ENCODE measurements around the gene NSG1. TPM values are rescaled to one million over a fixed set of nuclear protein-coding genes. Genes with fewer than 3 reads are reported as not detected.

The NSG1 gene
- total and polyA plus RNA-seq, 2 of the 8 experiments (the other 6 are each of a cell fraction or from before 2014, with no cell fraction given): 35.7 to 61.4 TPM

- TF ChIP-seq HDAC6 (IDR thresholded peaks at IDR 0.05; ENCODE audit: low read depth, low read length): no peak
- no peak for TF ChIP-seq KDM4A (IDR thresholded peaks at IDR 0.05; ENCODE audit: low read depth, low read length, severe bottlenecking)
- no peak for TF ChIP-seq RNF2 (IDR thresholded peaks at IDR 0.05; ENCODE audit: borderline replicate concordance, low read depth, low read length, missing control alignments, poor library complexity, severe bottlenecking)
These were observed 43.7 kb downstream of the NSG1 start (continued) for GRCh38 chr4:4430492-4431195.

Data from H1 (cell line).